Panc1 (cell line): ENCODE measurements around the gene RFPL4AL1.
"Not testable (repeated sequence)": the region's sequence is repeated elsewhere in the genome, so short reads cannot be mapped to it uniquely, and the experiment has no call there.

Experiments used
- POLR2AphosphoS5 ChIP-seq: IDR thresholded peaks from 2 replicates; pipeline ENCODE4 v1.6.1; 2012; ENCODE audit warnings: mild to moderate bottlenecking, low read depth, low read length, moderate library complexity
- SIN3A ChIP-seq: IDR thresholded peaks from 2 replicates; pipeline ENCODE4 v1.6.1; 2012; ENCODE audit warnings: low read depth, mild to moderate bottlenecking, low read length, moderate library complexity, borderline replicate concordance; ENCODE audit not compliant: insufficient read depth
- TF ChIP-seq, protein P1 (sequence below): fragments of 450-650 bp; IDR thresholded peaks from 2 replicates; pipeline ENCODE4 v1.5.1; 2017; ENCODE audit warnings: mild to moderate bottlenecking
- TF ChIP-seq, protein P2 (sequence below), 2 experiments: IDR thresholded peaks; 2 replicates each; pipeline ENCODE4 v1.6.1; 2011 to 2012; ENCODE audit warnings: low read depth in 2 of 2, control low read depth in 1 of 2, low read length in 1 of 2, mild to moderate bottlenecking in 1 of 2, moderate library complexity in 1 of 2; ENCODE audit not compliant: insufficient read depth in 1 of 2

DNA sequence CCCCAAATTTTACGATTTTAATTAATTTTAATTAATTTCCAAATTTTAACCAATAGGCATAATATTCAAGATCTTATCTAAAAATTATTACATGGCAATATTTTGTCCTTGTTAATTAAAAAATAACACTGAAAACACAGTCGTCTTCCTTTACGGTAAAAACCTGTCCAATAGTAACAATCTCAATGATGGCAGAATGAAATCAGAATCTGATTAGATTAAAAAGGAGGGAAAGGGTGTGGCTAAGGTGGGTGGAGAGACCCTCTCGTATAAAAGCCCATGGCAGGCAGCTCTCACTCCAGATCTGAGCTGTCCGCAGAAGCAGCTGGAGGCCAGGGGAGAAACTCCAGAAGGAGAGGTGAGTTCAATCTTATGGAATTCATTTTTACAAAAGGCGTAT, at the start of gene RFPL4AL1:
- TF ChIP-seq, protein P1, sequence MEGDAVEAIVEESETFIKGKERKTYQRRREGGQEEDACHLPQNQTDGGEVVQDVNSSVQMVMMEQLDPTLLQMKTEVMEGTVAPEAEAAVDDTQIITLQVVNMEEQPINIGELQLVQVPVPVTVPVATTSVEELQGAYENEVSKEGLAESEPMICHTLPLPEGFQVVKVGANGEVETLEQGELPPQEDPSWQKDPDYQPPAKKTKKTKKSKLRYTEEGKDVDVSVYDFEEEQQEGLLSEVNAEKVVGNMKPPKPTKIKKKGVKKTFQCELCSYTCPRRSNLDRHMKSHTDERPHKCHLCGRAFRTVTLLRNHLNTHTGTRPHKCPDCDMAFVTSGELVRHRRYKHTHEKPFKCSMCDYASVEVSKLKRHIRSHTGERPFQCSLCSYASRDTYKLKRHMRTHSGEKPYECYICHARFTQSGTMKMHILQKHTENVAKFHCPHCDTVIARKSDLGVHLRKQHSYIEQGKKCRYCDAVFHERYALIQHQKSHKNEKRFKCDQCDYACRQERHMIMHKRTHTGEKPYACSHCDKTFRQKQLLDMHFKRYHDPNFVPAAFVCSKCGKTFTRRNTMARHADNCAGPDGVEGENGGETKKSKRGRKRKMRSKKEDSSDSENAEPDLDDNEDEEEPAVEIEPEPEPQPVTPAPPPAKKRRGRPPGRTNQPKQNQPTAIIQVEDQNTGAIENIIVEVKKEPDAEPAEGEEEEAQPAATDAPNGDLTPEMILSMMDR = not testable (repeated sequence)
- TF ChIP-seq, protein P2, sequence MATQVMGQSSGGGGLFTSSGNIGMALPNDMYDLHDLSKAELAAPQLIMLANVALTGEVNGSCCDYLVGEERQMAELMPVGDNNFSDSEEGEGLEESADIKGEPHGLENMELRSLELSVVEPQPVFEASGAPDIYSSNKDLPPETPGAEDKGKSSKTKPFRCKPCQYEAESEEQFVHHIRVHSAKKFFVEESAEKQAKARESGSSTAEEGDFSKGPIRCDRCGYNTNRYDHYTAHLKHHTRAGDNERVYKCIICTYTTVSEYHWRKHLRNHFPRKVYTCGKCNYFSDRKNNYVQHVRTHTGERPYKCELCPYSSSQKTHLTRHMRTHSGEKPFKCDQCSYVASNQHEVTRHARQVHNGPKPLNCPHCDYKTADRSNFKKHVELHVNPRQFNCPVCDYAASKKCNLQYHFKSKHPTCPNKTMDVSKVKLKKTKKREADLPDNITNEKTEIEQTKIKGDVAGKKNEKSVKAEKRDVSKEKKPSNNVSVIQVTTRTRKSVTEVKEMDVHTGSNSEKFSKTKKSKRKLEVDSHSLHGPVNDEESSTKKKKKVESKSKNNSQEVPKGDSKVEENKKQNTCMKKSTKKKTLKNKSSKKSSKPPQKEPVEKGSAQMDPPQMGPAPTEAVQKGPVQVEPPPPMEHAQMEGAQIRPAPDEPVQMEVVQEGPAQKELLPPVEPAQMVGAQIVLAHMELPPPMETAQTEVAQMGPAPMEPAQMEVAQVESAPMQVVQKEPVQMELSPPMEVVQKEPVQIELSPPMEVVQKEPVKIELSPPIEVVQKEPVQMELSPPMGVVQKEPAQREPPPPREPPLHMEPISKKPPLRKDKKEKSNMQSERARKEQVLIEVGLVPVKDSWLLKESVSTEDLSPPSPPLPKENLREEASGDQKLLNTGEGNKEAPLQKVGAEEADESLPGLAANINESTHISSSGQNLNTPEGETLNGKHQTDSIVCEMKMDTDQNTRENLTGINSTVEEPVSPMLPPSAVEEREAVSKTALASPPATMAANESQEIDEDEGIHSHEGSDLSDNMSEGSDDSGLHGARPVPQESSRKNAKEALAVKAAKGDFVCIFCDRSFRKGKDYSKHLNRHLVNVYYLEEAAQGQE (IDR thresholded peaks at IDR 0.05; ENCODE audit: insufficient read depth in 1 of 2, low read depth in 2 of 2, low read length in 1 of 2) = not testable (repeated sequence)
- not testable (repeated sequence) for TF ChIP-seq POLR2AphosphoS5, SIN3A
